A549 treated with dexamethasone at 1 μM for 4 hours (cell line): ENCODE results near the gene PTBP2. TPM values are rescaled to one million over a fixed set of nuclear protein-coding genes. Genes with fewer than 3 reads are reported as not detected.

ENCODE experiments used
- total RNA-seq: library from RNA; stranded (reverse); fragments of 200-300 nt; extraction: Qiagen RNA extraction; gene quantifications from 5 replicates; pipeline ENCODE4 v1.2.3, GENCODE V29; 2022

PTBP2 gene
- total RNA-seq = 5.5 to 9.3 TPM (median 7.8 TPM) in 5 replicates

DNA sequence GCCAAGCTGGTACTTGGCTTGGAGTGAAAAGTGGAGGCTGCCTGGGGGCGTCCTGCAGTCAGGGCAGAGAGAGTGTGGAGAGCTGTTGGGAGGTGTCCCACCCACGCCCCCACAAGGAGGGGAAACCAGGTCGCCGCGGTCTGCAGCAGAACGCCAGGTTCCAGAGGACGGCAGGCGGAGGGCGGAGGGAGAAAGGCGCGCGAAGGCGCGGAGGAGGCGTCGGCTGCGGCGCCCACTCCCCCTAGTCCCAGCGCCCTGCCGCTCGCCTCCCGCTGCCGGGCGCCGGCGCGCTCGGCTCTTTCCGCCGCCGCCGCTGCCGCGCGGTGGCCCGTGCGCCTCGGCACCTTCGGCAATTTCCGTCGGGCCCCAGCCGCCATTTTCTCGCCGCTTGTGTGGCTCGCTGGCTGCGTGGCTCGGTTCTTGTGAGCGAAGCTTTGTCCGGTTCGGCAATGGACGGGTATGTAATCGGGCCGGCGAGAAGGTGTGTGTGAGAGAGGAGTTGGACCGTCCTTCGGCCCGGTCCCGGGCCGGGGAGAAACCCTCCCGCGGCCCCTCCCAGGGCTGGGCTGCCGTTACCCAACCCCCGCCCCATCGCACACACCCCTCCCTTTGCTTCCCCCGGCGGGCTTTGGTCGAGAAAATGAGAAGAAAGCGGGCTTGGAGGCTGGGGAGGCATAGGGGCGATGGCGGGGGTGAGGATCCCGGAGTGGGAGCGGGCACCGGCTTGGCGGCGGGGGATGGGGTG is at the start of gene PTBP2:
Gene PTBP2, plus strand, starts transcription at position 369 of the 745 bp plus-strand sequence. Its CDS starts 81 bp downstream, at position 450.

